GM12878 (cell line): ENCODE measurements around the gene PTPRC.

Source experiments
- EP300 ChIP-seq, 2 experiments: fragments of 150-350 bp in 1 of 2; IDR thresholded peaks; 2 replicates each; pipeline ENCODE4 v1.6.1; 2011 to 2012; ENCODE audit warnings: low read depth in 2 of 2, low read length in 2 of 2, borderline replicate concordance in 1 of 2, improper control_type of control experiment in 1 of 2, inconsistent platforms in 1 of 2; ENCODE audit not compliant: control insufficient read depth in 1 of 2
- EZH2 ChIP-seq: IDR thresholded peaks from 2 replicates; pipeline ENCODE4 v1.6.1; 2012; ENCODE audit warnings: low read depth, mild to moderate bottlenecking, control low read depth, inconsistent platforms, low read length, borderline replicate concordance; ENCODE audit not compliant: control insufficient read depth
- RB1 ChIP-seq: fragments of 450-650 bp; formaldehyde crosslinking; IDR thresholded peaks from 2 replicates; pipeline ENCODE4 v1.6.1; 2017; ENCODE audit warnings: mild to moderate bottlenecking, borderline replicate concordance
- TF ChIP-seq, protein P1 (sequence below), 3 experiments: IDR thresholded peaks in 2 of 3; conservative IDR thresholded peaks in 1 of 3; 2 replicates each; pipeline ENCODE4 v1.5.1; 2011; ENCODE audit warnings: low read depth in 3 of 3, low read length in 3 of 3, mild to moderate bottlenecking in 3 of 3, control low read depth in 2 of 3, moderate library complexity in 2 of 3, inconsistent platforms in 1 of 3, mixed read lengths in 1 of 3; ENCODE audit not compliant: control insufficient read depth in 2 of 3, insufficient read depth in 1 of 3; ENCODE audit errors: extremely low read depth in 1 of 3
- TF ChIP-seq, protein P2 (sequence below): IDR thresholded peaks from 2 replicates; pipeline ENCODE4 v1.6.1; 2011; ENCODE audit warnings: low read depth, low read length, improper control_type of control experiment, borderline replicate concordance

DNA sequence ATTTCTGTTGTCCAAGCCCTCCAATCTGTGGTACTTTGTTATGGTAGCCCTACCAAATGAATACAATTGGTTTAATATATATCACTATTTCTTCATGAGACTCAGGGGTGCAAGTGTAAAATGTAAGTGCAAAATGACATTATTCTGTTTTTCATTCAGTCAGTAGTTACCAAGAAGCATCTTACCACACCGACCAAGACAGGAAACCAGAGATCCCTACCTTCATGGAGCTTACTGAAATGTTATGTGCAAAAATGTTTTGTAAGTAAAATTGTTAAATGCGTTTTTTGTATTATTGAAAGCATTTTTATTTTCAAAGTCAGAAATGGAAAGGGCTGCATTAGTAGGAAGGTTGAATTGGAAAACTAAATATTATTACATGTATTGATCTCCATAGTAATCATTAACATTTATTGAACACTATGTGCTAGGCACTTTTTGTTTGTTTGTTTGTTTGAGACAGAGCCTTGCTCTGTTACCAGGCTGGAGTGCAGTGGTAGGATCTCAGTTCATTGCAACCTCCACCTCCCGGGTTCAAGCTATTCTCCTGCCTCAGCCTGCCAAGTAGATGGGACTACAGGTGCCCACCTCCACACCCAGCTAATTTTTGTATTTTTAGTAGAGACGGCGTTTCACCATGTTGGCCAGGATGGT lies 166.8 kb downstream of the PTPRC start:
- TF ChIP-seq EZH2 (no peak), EP300 (IDR thresholded peaks at IDR 0.05; ENCODE audit: borderline replicate concordance in 1 of 2, control insufficient read depth in 1 of 2, low read depth in 2 of 2, low read length in 2 of 2) (no peak), RB1 (no peak)
- TF ChIP-seq, protein P1, sequence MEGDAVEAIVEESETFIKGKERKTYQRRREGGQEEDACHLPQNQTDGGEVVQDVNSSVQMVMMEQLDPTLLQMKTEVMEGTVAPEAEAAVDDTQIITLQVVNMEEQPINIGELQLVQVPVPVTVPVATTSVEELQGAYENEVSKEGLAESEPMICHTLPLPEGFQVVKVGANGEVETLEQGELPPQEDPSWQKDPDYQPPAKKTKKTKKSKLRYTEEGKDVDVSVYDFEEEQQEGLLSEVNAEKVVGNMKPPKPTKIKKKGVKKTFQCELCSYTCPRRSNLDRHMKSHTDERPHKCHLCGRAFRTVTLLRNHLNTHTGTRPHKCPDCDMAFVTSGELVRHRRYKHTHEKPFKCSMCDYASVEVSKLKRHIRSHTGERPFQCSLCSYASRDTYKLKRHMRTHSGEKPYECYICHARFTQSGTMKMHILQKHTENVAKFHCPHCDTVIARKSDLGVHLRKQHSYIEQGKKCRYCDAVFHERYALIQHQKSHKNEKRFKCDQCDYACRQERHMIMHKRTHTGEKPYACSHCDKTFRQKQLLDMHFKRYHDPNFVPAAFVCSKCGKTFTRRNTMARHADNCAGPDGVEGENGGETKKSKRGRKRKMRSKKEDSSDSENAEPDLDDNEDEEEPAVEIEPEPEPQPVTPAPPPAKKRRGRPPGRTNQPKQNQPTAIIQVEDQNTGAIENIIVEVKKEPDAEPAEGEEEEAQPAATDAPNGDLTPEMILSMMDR (IDR thresholded peaks at IDR 0.05 in 2 of 3, conservative IDR thresholded peaks at IDR 0.05 in 1 of 3; ENCODE audit: control insufficient read depth in 2 of 3, extremely low read depth in 1 of 3, insufficient read depth in 1 of 3, low read depth in 3 of 3, low read length in 3 of 3): no peak
- TF ChIP-seq, protein P2, sequence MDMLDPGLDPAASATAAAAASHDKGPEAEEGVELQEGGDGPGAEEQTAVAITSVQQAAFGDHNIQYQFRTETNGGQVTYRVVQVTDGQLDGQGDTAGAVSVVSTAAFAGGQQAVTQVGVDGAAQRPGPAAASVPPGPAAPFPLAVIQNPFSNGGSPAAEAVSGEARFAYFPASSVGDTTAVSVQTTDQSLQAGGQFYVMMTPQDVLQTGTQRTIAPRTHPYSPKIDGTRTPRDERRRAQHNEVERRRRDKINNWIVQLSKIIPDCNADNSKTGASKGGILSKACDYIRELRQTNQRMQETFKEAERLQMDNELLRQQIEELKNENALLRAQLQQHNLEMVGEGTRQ: no peak
